Mesendoderm (in vitro differentiated cells): Measurements from ENCODE around the gene PDK2.
A peak's percentile ranks its signal among the peaks of the same experiment; 100 is the strongest.

Experiments
- DNase-seq: peaks from one replicate; pipeline ENCODE4 v3.0.0; 2013
- H2AK5ac ChIP-seq: 2 replicates; pipeline ENCODE4 v1.6.1; 2013; ENCODE audit warnings: low read length, inconsistent platforms
- H2BK120ac ChIP-seq: 2 replicates; pipeline ENCODE4 v1.6.1; 2013; ENCODE audit warnings: low read depth, mild to moderate bottlenecking, low read length, moderate library complexity, mixed read lengths
- H2BK15ac ChIP-seq: replicated peaks from 2 replicates; pipeline ENCODE4 v1.6.1; 2013; ENCODE audit warnings: low read depth, mild to moderate bottlenecking, moderate library complexity
- H2BK5ac ChIP-seq: 2 replicates; pipeline ENCODE4 v1.6.1; 2013; ENCODE audit warnings: low read length, inconsistent platforms
- H3K18ac ChIP-seq: 2 replicates; pipeline ENCODE4 v1.6.1; 2013; ENCODE audit warnings: mild to moderate bottlenecking, low read length, mixed read lengths
- H3K23ac ChIP-seq: one replicate; pipeline ENCODE4 v1.6.1; 2013; ENCODE audit warnings: low read length
- H3K27ac ChIP-seq: 2 replicates; pipeline ENCODE4 v1.5.1; 2013; ENCODE audit warnings: low read depth, mild to moderate bottlenecking, inconsistent platforms, low read length, moderate library complexity
- H3K27me3 ChIP-seq: 2 replicates; pipeline ENCODE4 v1.6.1; 2013; ENCODE audit warnings: low read length, control low read depth, mild to moderate bottlenecking, inconsistent platforms; ENCODE audit not compliant: insufficient read depth, poor library complexity
- H3K36me3 ChIP-seq: 2 replicates; pipeline ENCODE4 v1.6.1; 2013; ENCODE audit warnings: low read length, inconsistent platforms; ENCODE audit not compliant: control insufficient read depth, insufficient read depth
- H3K4ac ChIP-seq: one replicate; pipeline ENCODE4 v1.6.1; 2013; ENCODE audit warnings: low read depth, mild to moderate bottlenecking, low read length, moderate library complexity
- H3K4me1 ChIP-seq: 2 replicates; pipeline ENCODE4 v1.6.1; 2013; ENCODE audit warnings: low read depth, low read length, inconsistent platforms; ENCODE audit not compliant: control insufficient read depth
- H3K4me2 ChIP-seq: 2 replicates; pipeline ENCODE4 v1.6.1; 2013; ENCODE audit warnings: low read length
- H3K4me3 ChIP-seq: 2 replicates; pipeline ENCODE4 v1.5.1; 2013; ENCODE audit warnings: mild to moderate bottlenecking, low read length
- H3K56ac ChIP-seq: one replicate; pipeline ENCODE4 v1.6.1; 2013; ENCODE audit warnings: low read length
- H3K79me1 ChIP-seq: 2 replicates; pipeline ENCODE4 v1.6.1; 2013; ENCODE audit warnings: low read length, inconsistent platforms
- H3K79me2 ChIP-seq: 2 replicates; pipeline ENCODE4 v1.6.1; 2013; ENCODE audit warnings: mild to moderate bottlenecking, low read length; ENCODE audit not compliant: control insufficient read depth, insufficient read depth
- H3K9ac ChIP-seq: 2 replicates; pipeline ENCODE4 v1.6.1; 2013; ENCODE audit warnings: low read length, inconsistent platforms
- H4K5ac ChIP-seq: one replicate; pipeline ENCODE4 v1.6.1; 2013; ENCODE audit warnings: low read length
- H4K8ac ChIP-seq: one replicate; pipeline ENCODE4 v1.6.1; 2013; ENCODE audit warnings: low read depth, mild to moderate bottlenecking, control low read depth, low read length, moderate library complexity
- WGBS: extraction: QIAGEN DNeasy Blood & Tissue Kit; methylation state at CpG from one replicate; pipeline ENCODE4 v1.1.7; 2013; ENCODE audit warnings: low lambda C conversion rate, missing lambda C conversion rate; ENCODE audit not compliant: insufficient coverage; ENCODE audit errors: extremely low coverage; 5-methylcytosine and 5-hydroxymethylcytosine counted together

PDK2 gene

GRCh38 chr17:50151937-50152547, 56.9 kb downstream of the PDK2 start:
- Histone ChIP-seq H3K4ac (peak overlapping the region; percentile 76), H2BK120ac (peak overlapping the region; percentile 17)
- no CpG with 5 or more reads among the region's 12 CpGs for WGBS

DNA sequence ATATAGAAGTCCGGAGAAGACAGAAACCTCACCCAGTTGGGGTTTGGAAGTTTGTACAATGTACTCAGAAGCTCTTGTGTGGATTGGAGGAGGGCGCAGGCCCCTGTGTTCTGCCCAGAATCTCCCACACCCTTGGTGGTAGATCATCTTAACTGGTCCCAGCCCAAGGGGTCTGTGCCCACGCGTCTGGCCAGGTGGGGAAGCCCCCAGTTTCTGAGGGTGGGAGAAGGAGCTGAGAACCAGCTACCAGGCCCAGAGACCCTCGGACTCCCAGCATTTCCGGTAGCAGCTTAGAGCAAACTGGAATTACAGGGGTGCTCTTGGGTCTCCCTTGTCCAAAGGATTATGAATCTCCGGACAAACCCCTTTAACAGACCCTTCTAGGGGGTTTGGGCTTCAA, 57.6 kb downstream of the PDK2 start:
- Histone ChIP-seq H3K27me3 (no peaks in the 10 kb centered on the region), H2BK5ac (peak overlapping the region; percentile 5), H3K18ac (peak overlapping the region; percentile 94), H3K4me2 (no peak overlapping the region), H3K4me1 (peaks cover 10% of the 10 kb centered on the region), H2BK15ac (peak overlapping the region; percentile 10), H2AK5ac (no peak overlapping the region), H3K27ac (peak overlapping the region; percentile 96), H3K23ac (no peak overlapping the region), H3K9ac (peak overlapping the region; percentile 84), H4K5ac (peak overlapping the region; percentile 12), H3K36me3 (no peaks in the 10 kb centered on the region), H3K56ac (peak overlapping the region; percentile 97), H3K79me2 (no peaks in the 10 kb centered on the region), H3K4me3 (no peak overlapping the region), H3K4ac (peak overlapping the region; percentile 76), H3K79me1 (peaks cover 3% of the 10 kb centered on the region), H2BK120ac (peak overlapping the region; percentile 89), H4K8ac (no peak overlapping the region)
- WGBS = no CpG with 5 or more reads among the region's 7 CpGs
- no peak for DNase-seq

More at GRCh38 chr17:50151937-50152547, 56.9 kb downstream of the PDK2 start:
- Histone ChIP-seq H3K56ac (peak overlapping the region; percentile 97), H3K4me3 (no peak overlapping the region), H3K9ac (peak overlapping the region; percentile 84), H2BK5ac (peak overlapping the region; percentile 98), H2BK15ac (peak overlapping the region; percentile 10), H3K79me2 (peaks cover 2% of the 10 kb centered on the region), H3K4me1 (peaks cover 11% of the 10 kb centered on the region), H4K8ac (no peak overlapping the region), H3K36me3 (no peaks in the 10 kb centered on the region), H3K18ac (peak overlapping the region; percentile 94), H3K27ac (peak overlapping the region; percentile 96), H3K27me3 (no peaks in the 10 kb centered on the region), H3K4me2 (peak overlapping the region; percentile 100), H4K5ac (peak overlapping the region; percentile 12), H3K23ac (no peak overlapping the region), H2AK5ac (no peak overlapping the region), H3K79me1 (peaks cover 3% of the 10 kb centered on the region)
- peak; percentile 98 for DNase-seq

DNA sequence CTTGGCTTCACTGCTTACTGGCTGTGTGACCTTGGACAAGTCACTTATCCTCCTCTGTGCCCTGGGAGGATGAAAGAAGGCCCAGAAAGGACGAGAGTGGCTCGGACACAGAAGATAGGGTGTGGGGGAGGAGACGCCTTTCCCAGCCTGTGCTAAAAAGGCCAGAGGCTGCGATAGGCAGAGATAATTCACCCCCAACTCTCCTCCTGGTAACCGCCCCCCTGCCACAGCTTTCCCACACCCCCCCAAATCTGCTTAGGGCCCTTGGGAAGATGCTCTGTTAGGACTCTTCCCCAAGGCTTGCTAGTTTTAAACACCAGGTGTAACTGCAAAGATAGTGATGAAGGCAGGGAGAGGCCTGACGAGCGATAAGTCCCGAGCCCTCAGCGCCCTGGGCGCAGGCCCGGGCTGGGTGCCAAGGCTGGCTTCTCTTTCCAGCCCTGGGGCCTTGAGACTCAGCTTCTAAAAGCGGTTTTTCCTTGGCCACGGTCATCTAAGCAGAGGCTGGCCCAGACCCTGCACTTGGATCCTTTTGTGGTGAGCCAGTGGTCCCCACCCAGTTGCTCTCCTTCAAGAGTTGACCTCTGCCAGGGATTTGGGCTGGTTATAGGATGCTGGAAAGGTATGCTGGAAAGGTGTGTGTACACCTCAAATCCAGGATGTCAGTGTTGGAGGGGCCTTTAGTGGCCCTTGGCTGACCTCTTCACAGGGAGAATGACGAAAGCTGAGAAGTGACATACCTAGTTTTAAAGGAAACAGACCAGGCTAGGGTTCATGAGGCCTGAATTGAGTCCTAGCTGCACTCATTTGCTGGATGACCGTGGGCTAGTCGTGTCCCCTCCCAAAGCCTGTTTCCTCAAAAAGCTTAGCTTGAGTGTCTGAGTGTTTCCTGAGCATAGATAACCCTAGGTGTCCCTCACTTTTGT, 58.8 kb downstream of the PDK2 start:
- Histone ChIP-seq H3K9ac (no peak overlapping the region), H3K4me1 (peaks cover 6% of the 10 kb centered on the region), H3K56ac (no peak overlapping the region), H3K27me3 (no peaks in the 10 kb centered on the region), H3K4ac (no peak overlapping the region), H3K27ac (no peak overlapping the region), H3K4me3 (no peak overlapping the region), H2BK15ac (no peak overlapping the region), H2AK5ac (no peak overlapping the region), H2BK5ac (no peak overlapping the region), H2BK120ac (no peak overlapping the region), H3K79me1 (no peaks in the 10 kb centered on the region), H3K79me2 (no peaks in the 10 kb centered on the region), H3K4me2 (no peak overlapping the region), H3K23ac (no peak overlapping the region), H4K8ac (no peak overlapping the region), H4K5ac (no peak overlapping the region), H3K36me3 (no peaks in the 10 kb centered on the region), H3K18ac (no peak overlapping the region)
- DNase-seq = no peak
- WGBS = no CpG with 5 or more reads among the region's 16 CpGs

DNA sequence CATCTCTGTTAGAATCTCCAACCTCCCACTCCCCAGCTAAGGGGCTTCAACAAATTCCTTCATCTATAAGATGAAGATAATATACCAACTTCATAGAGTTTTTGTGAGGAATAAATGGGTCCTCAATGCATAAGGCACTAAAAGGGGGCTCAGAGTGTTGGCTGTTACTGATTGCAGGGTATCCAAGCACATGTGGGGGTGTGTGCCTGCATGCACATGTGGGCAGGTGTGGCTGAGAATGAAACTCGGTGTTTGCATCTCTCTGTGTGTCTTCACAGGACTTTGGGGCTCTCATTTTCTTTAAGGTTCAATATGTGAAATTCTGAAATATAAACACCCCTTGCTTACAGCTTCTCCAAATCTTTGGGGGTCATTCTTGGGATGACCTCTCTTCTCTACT, 59.5 kb downstream of the PDK2 start:
- no peak overlapping the region for H3K56ac ChIP-seq
- no peak overlapping the region for H2BK5ac ChIP-seq
- no CpG with 5 or more reads among the region's 1 CpG for WGBS
- no peak overlapping the region for H2AK5ac ChIP-seq
- no peaks in the 10 kb centered on the region for H3K27me3 ChIP-seq
- DNase-seq = no peak
- H3K79me2 ChIP-seq = no peaks in the 10 kb centered on the region
- H4K8ac ChIP-seq = no peak overlapping the region
- no peak overlapping the region for H3K4me2 ChIP-seq
- no peak overlapping the region for H4K5ac ChIP-seq
- H3K79me1 ChIP-seq = no peaks in the 10 kb centered on the region
- no peak overlapping the region for H3K4ac ChIP-seq
- no peaks in the 10 kb centered on the region for H3K36me3 ChIP-seq
- H3K4me1 ChIP-seq = peaks cover 6% of the 10 kb centered on the region
- no peak overlapping the region for H2BK120ac ChIP-seq
- no peak overlapping the region for H3K18ac ChIP-seq
- H3K9ac ChIP-seq = no peak overlapping the region
- H3K23ac ChIP-seq = no peak overlapping the region
- H3K4me3 ChIP-seq = no peak overlapping the region
- no peak overlapping the region for H2BK15ac ChIP-seq
- no peak overlapping the region for H3K27ac ChIP-seq

- H2BK120ac ChIP-seq = no peak overlapping the region
- H3K27me3 ChIP-seq = no peaks in the 10 kb centered on the region
- no peak overlapping the region for H2BK15ac ChIP-seq
- H3K9ac ChIP-seq = no peak overlapping the region
- peaks cover 6% of the 10 kb centered on the region for H3K4me1 ChIP-seq
- no peak overlapping the region for H4K8ac ChIP-seq
- no peak overlapping the region for H3K56ac ChIP-seq
- no peak overlapping the region for H3K27ac ChIP-seq
- H3K23ac ChIP-seq = no peak overlapping the region
- no peak overlapping the region for H3K4ac ChIP-seq
- H3K18ac ChIP-seq = no peak overlapping the region
- WGBS = no CpG with 5 or more reads among the region's 8 CpGs
- H2AK5ac ChIP-seq = no peak overlapping the region
- H3K4me3 ChIP-seq = no peak overlapping the region
- H2BK5ac ChIP-seq = no peak overlapping the region
- H3K79me2 ChIP-seq = no peaks in the 10 kb centered on the region
- H4K5ac ChIP-seq = no peak overlapping the region
- no peaks in the 10 kb centered on the region for H3K36me3 ChIP-seq
- H3K4me2 ChIP-seq = no peak overlapping the region
- H3K79me1 ChIP-seq = no peaks in the 10 kb centered on the region
- DNase-seq = no peak
These were observed 60.1 kb downstream of the PDK2 start for GRCh38 chr17:50155115-50155819.
